Activated B cell treated with CpG ODN at 0.5 μM for 24 hours (primary cell): ENCODE results near the gene SMARCA4. TPM values are rescaled to one million over a fixed set of nuclear protein-coding genes. Genes with fewer than 3 reads are reported as not detected.
A peak's percentile ranks its signal among the peaks of the same experiment; 100 is the strongest.
"Not testable (repeated sequence)": the region's sequence is repeated elsewhere in the genome, so short reads cannot be mapped to it uniquely, and the experiment has no call there.

ENCODE experiments used
- ATAC-seq: fragments of 200-7000 bp; cut with Tn5 transposase; one replicate; pipeline ENCODE4 v1.10.0; 2021; ENCODE audit warnings: low read depth, mild to moderate bottlenecking, moderate library complexity
- CTCF ChIA-PET: fragments of 350-600 bp; sonication (Branson Sonifier 250); formaldehyde crosslinking; loops from one replicate; lab custom pipeline; 2021; ENCODE audit warnings: antibody characterized with exemption; lab: Charles Lee
- POLR2A ChIA-PET: fragments of 350-600 bp; sonication (Branson Sonifier 250); formaldehyde crosslinking; loops from one replicate; lab custom pipeline; 2021; ENCODE audit warnings: antibody characterized with exemption; lab: Charles Lee
- DNase-seq: peaks from one replicate; pipeline ENCODE4 v3.0.0; 2022
- H3K27ac Mint-ChIP-seq: one replicate; pipeline ENCODE4 v1.8.0; 2020; ENCODE audit warnings: mixed read lengths
- H3K27me3 Mint-ChIP-seq: one replicate; pipeline ENCODE4 v1.8.0; 2021; ENCODE audit warnings: mixed read lengths
- H3K36me3 Mint-ChIP-seq: one replicate; pipeline ENCODE4 v1.8.0; 2021; ENCODE audit warnings: low read depth, mixed read lengths
- H3K4me1 Mint-ChIP-seq: one replicate; pipeline ENCODE4 v1.8.0; 2021; ENCODE audit warnings: mixed read lengths
- H3K4me3 Mint-ChIP-seq: one replicate; pipeline ENCODE4 v1.8.0; 2020; ENCODE audit warnings: mild to moderate bottlenecking, mixed read lengths
- H3K9me3 Mint-ChIP-seq: one replicate; pipeline ENCODE4 v1.8.0; 2020; ENCODE audit warnings: mixed read lengths
- intact Hi-C: fragments of 100-400 bp; cut with micrococcal nuclease; formaldehyde crosslinking; loops from one replicate; pipeline ENCODE4 v1.15.1; 2024
- total RNA-seq: library from RNA; stranded (reverse); gene quantifications from 2 replicates; pipeline ENCODE4 v1.2.3, GENCODE V29; 2022
- TF ChIP-seq, protein P1 (sequence below): fragments of 200-600 bp; IDR thresholded peaks from one replicate; pipeline ENCODE4 v1.8.0; 2022; ENCODE audit warnings: antibody characterized with exemption, mild to moderate bottlenecking

Gene SMARCA4
- total RNA-seq, 1 donor from 2014 or later, result 93.6 TPM

DNA sequence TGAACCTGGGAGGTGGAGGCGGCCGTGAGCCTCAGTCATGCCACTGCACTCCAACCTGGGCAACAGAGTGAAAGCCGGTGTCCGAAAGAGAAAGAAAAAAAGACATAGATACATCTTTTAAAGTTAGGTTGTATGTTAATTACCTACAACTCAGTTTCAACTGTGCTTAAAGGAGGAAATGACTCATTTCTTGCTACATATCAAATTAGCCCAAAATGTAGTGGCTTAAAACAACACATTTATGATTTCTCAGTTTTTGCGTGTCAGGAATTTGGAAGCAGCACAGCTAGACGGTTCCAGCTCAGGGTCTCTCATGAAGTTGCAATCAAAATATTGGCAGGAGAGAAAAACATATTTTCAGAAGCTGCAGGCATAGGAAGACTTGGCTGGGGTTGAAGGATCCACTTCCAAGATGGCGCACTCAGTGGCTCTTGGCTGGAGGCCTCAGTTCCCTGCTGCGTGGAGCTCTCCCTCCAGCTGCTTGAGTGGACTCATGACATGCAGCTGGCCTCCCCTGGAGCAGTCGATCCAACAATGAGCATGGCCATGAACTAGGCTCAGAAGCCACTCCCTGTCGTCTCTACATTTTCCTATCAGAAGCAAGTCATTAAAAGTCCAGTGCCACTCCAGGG, 135.5 kb downstream of the SMARCA4 start:
- POLR2A ChIA-PET, result interaction anchor here (0.5 to 2.0 kb wide), 4 partner anchors 11 to 1214 kb away, joined by 3 to 9 read pairs (median 7); partner anchors contain the start of gene TMED1
- H3K4me1 Mint-ChIP-seq, result peaks cover 39% of the 10 kb centered on the region
- peak; percentile 33 for ATAC-seq

DNA sequence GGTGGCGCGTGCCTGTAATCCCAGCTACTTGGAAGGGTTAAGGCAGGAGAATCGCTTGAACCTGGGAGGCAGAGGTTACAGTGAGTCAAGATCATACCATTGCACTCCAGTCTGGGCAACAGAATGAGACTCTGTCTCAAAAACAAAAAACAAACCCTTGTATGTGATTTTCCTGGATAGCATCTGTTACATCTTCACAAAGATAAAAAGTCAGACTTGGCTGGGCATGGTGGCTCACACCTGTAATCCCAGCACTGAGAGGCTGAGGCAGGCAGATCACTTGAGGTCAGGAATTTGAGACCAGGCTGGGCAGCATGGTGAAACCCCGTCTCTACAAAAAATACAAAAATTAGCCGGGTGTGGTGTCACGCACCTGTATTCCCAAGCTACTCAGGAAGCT, 136.5 kb downstream of the SMARCA4 start:
- CTCF ChIA-PET, result interaction anchor here (1.4 kb wide), 1 partner anchor 28 kb away, joined by 7 read pairs; no protein-coding TSS in a partner anchor

More for the DNA sequence above, 135.5 kb downstream of the SMARCA4 start:
- peak overlapping the region; percentile 75 for H3K27ac Mint-ChIP-seq
- peaks cover 14% of the 10 kb centered on the region for H3K27me3 Mint-ChIP-seq
- no peak for DNase-seq
- intact Hi-C loops, result loop anchor here (10.0 kb wide), 1 partner anchor 862 kb away; the partner anchor contains the start of gene S1PR2
- CTCF ChIA-PET, result interaction anchor here (1.4 kb wide), 1 partner anchor 29 kb away, joined by 7 read pairs; no protein-coding TSS in a partner anchor
- H3K36me3 Mint-ChIP-seq, result peaks cover 15% of the 10 kb centered on the region
- peaks cover 5% of the 10 kb centered on the region for H3K9me3 Mint-ChIP-seq
- H3K4me3 Mint-ChIP-seq, result peak overlapping the region; percentile 62
- TF ChIP-seq, protein P1, sequence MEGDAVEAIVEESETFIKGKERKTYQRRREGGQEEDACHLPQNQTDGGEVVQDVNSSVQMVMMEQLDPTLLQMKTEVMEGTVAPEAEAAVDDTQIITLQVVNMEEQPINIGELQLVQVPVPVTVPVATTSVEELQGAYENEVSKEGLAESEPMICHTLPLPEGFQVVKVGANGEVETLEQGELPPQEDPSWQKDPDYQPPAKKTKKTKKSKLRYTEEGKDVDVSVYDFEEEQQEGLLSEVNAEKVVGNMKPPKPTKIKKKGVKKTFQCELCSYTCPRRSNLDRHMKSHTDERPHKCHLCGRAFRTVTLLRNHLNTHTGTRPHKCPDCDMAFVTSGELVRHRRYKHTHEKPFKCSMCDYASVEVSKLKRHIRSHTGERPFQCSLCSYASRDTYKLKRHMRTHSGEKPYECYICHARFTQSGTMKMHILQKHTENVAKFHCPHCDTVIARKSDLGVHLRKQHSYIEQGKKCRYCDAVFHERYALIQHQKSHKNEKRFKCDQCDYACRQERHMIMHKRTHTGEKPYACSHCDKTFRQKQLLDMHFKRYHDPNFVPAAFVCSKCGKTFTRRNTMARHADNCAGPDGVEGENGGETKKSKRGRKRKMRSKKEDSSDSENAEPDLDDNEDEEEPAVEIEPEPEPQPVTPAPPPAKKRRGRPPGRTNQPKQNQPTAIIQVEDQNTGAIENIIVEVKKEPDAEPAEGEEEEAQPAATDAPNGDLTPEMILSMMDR, result no peak

DNA sequence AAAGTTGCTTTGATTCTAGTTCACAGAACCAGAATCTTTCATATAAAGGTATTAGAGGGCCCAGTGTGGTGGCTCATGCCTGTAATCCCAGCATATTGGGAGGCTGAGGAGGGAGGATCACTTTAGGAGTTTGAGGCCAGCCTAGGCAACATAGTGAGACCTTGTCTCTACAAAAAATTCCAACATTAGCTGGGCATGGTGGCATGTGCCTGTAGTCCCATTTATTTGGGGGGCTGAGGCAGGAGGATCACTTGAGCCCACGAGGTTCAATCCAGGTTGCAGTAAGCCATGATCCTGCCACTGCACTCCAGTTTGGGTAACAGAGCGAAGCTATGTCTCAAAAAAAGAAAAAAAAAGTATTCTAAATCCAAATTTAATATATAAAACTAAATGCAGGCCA, 137.5 kb downstream of the SMARCA4 start:
- Mint-ChIP-seq H3K4me3 (no peak overlapping the region), H3K36me3 (peaks cover 15% of the 10 kb centered on the region), H3K27me3 (peaks cover 16% of the 10 kb centered on the region), H3K4me1 (peaks cover 26% of the 10 kb centered on the region), H3K27ac (no peak overlapping the region), H3K9me3 (peaks cover 5% of the 10 kb centered on the region)
- TF ChIP-seq, protein P1, result no peak
- POLR2A ChIA-PET, result no interaction called here
- no peak for ATAC-seq
- DNase-seq, result no peak
- CTCF ChIA-PET, result no interaction called here
- intact Hi-C loops, result loop anchor here (10.0 kb wide), 1 partner anchor 864 kb away; the partner anchor contains the start of gene S1PR2

More for the DNA sequence above, 136.5 kb downstream of the SMARCA4 start:
- peaks cover 35% of the 10 kb centered on the region for H3K4me1 Mint-ChIP-seq
- intact Hi-C loops, result loop anchor here (10.0 kb wide), 1 partner anchor 863 kb away; the partner anchor contains the start of gene S1PR2
- H3K9me3 Mint-ChIP-seq, POLR2A ChIA-PET, ATAC-seq, H3K4me3 Mint-ChIP-seq, H3K27ac Mint-ChIP-seq, DNase-seq: not testable (repeated sequence)
- peaks cover 14% of the 10 kb centered on the region for H3K27me3 Mint-ChIP-seq
- peaks cover 15% of the 10 kb centered on the region for H3K36me3 Mint-ChIP-seq

DNA sequence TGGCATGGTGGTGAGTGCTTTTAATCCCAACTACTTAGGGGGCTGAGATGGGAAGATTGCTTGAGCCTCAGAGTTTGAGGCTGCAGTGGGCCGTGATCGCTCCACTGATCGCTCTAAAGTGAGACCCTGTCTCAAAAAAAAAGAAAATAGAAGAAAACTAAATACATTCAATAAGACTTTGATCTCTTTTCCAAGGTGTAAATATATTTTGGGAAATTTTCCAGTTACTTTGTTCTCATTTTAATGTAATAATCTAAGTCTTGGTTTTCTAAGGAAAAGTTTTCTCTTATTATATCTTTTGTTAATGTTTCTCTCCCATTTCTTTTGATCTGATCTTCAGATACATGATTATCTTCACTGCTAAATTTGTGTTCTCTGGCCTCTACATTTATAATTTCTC, 138.0 kb downstream of the SMARCA4 start:
- H3K36me3 Mint-ChIP-seq, result peaks cover 17% of the 10 kb centered on the region
- no peak for ATAC-seq
- no peak overlapping the region for H3K4me3 Mint-ChIP-seq
- ChIA-PET CTCF (no interaction called here), POLR2A (no interaction called here)
- peaks cover 16% of the 10 kb centered on the region for H3K27me3 Mint-ChIP-seq
- peaks cover 24% of the 10 kb centered on the region for H3K4me1 Mint-ChIP-seq
- no peak for DNase-seq
- peaks cover 5% of the 10 kb centered on the region for H3K9me3 Mint-ChIP-seq
- H3K27ac Mint-ChIP-seq, result no peak overlapping the region
- TF ChIP-seq, protein P1, result no peak
- intact Hi-C loops, result loop anchor here (10.0 kb wide), 1 partner anchor 864 kb away; the partner anchor contains the start of gene S1PR2

DNA sequence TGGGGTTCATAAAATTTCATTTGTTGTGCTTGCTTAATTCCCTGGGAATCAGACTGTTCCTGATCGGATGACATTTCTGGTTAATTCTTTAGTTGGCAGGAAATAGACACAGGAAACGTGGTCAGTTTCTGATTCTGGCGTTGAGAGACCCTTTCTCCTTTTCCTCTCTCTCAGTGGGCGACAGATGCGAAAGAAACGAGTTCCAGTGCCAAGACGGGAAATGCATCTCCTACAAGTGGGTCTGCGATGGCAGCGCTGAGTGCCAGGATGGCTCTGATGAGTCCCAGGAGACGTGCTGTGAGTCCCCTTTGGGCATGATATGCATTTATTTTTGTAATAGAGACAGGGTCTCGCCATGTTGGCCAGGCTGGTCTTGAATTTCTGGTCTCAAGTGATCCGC, 139.2 kb downstream of the SMARCA4 start:
- CTCF ChIA-PET, result no interaction called here
- H3K27me3 Mint-ChIP-seq, result peaks cover 18% of the 10 kb centered on the region
- POLR2A ChIA-PET, result no interaction called here
- H3K4me1 Mint-ChIP-seq, result peaks cover 16% of the 10 kb centered on the region
- intact Hi-C loops, result no loop called here
- peaks cover 5% of the 10 kb centered on the region for H3K9me3 Mint-ChIP-seq
- H3K27ac Mint-ChIP-seq, result no peak overlapping the region
- no peak overlapping the region for H3K4me3 Mint-ChIP-seq
- DNase-seq (no peak), ATAC-seq (no peak)
- TF ChIP-seq, protein P1, result no peak
- peaks cover 16% of the 10 kb centered on the region for H3K36me3 Mint-ChIP-seq
